Caco-2 (cell line): ENCODE data around the gene ZNF766. TPM values are rescaled to one million over a fixed set of nuclear protein-coding genes. Genes with fewer than 3 reads are reported as not detected.

Experiments
- BruUV-seq: library from RNA; stranded (reverse); fragments of 400-500 nt; replicated peaks from 2 replicates; lab custom pipeline; 2021; lab: Mats Ljungman, UMichigan
- CTCF ChIA-PET: fragments of 300-600 bp; sonication (Branson Sonifier 250); formaldehyde crosslinking; loops from one replicate; lab custom pipeline; 2022; ENCODE audit warnings: antibody characterized with exemption; lab: Charles Lee
- POLR2A ChIA-PET: fragments of 300-600 bp; sonication (Branson Sonifier 250); formaldehyde crosslinking; loops from one replicate; lab custom pipeline; 2022; ENCODE audit warnings: antibody characterized with exemption; lab: Charles Lee
- DNase-seq, 2 experiments: peaks; one replicate each; pipeline versions ENCODE4 v3.0.0 to v3.0.0-alpha.2; 2020 to 2022
- H3K27me3 ChIP-seq: replicated peaks from 2 replicates; pipeline ENCODE4 v1.6.0; 2011; ENCODE audit warnings: low read length; ENCODE audit not compliant: control insufficient read depth, insufficient read depth
- H3K36me3 ChIP-seq: 2 replicates; pipeline ENCODE4 v1.5.1; 2011; ENCODE audit warnings: low read length; ENCODE audit not compliant: control insufficient read depth, insufficient read depth
- H3K4me1 ChIP-seq: fragments of 250-450 bp; sonication (Bioruptor Pico); 2 replicates; pipeline ENCODE4 v1.5.1; 2020; ENCODE audit warnings: mild to moderate bottlenecking
- H3K4me3 ChIP-seq: 2 replicates; pipeline ENCODE4 v1.5.1; 2011; ENCODE audit warnings: low read depth, mild to moderate bottlenecking, control low read depth, low read length
- H3K9me3 ChIP-seq: fragments of 250-450 bp; sonication (Bioruptor Pico); 2 replicates; pipeline ENCODE4 v1.5.1; 2020; ENCODE audit warnings: mild to moderate bottlenecking, moderate library complexity
- H3K27ac Mint-ChIP-seq: one replicate; pipeline ENCODE4 v1.8.0; 2022; ENCODE audit warnings: mixed read lengths; ENCODE audit not compliant: unreplicated experiment
- H3K27me3 Mint-ChIP-seq: one replicate; pipeline ENCODE4 v1.8.0; 2022; ENCODE audit warnings: mixed read lengths; ENCODE audit not compliant: insufficient read depth, unreplicated experiment
- H3K36me3 Mint-ChIP-seq: one replicate; pipeline ENCODE4 v1.8.0; 2022; ENCODE audit warnings: mild to moderate bottlenecking, mixed read lengths; ENCODE audit not compliant: insufficient read depth, unreplicated experiment
- H3K4me1 Mint-ChIP-seq: one replicate; pipeline ENCODE4 v1.8.0; 2022; ENCODE audit warnings: low read depth, mixed read lengths; ENCODE audit not compliant: unreplicated experiment
- H3K4me3 Mint-ChIP-seq: one replicate; pipeline ENCODE4 v1.8.0; 2022; ENCODE audit warnings: mild to moderate bottlenecking, moderate library complexity, mixed read lengths; ENCODE audit not compliant: unreplicated experiment
- H3K9me3 Mint-ChIP-seq: one replicate; pipeline ENCODE4 v1.8.0; 2022; ENCODE audit warnings: mixed read lengths; ENCODE audit not compliant: unreplicated experiment
- CTCF ChIP-seq, 2 experiments: fragments of 200-600 bp in 1 of 2; IDR thresholded peaks; 1 replicate in 1 of 2; 2 replicates in 1 of 2; pipeline versions ENCODE4 v1.5.1 to v1.8.0; 2011 to 2022; ENCODE audit warnings: antibody characterized with exemption in 1 of 2, control low read depth in 1 of 2, inconsistent platforms in 1 of 2, low read depth in 1 of 2, low read length in 1 of 2, mild to moderate bottlenecking in 1 of 2, moderate library complexity in 1 of 2; ENCODE audit not compliant: insufficient read depth in 1 of 2, severe bottlenecking in 1 of 2, unreplicated experiment in 1 of 2
- intact Hi-C: fragments of 100-400 bp; cut with micrococcal nuclease; formaldehyde crosslinking; loops from one replicate; pipeline ENCODE4 v1.10.0; 2022; ENCODE audit not compliant: unreplicated experiment
- total RNA-seq: library from RNA; stranded (reverse); gene quantifications from 2 replicates; pipeline ENCODE4 v1.2.3, GENCODE V29; 2022

Gene ZNF766
- total RNA-seq, 1 experiment from 2014 or later = 12.1 TPM

GRCh38 chr19:52221831-52222375 is 47.5 kb upstream of the ZNF766 start:
- Histone ChIP-seq H3K36me3 (peaks cover 14% of the 10 kb centered on the region), H3K4me1 (no peaks in the 10 kb centered on the region), H3K4me3 (no peak overlapping the region), H3K27me3 (no peaks in the 10 kb centered on the region), H3K9me3 (no peaks in the 10 kb centered on the region)
- Mint-ChIP-seq H3K9me3 (no peaks in the 10 kb centered on the region), H3K36me3 (peaks cover 100% of the 10 kb centered on the region), H3K27ac (no peak overlapping the region), H3K4me1 (no peaks in the 10 kb centered on the region), H3K27me3 (no peaks in the 10 kb centered on the region), H3K4me3 (no peak overlapping the region)
- ChIA-PET POLR2A (no interaction called here), CTCF (no interaction called here)
- no peak for DNase-seq
- no peak for TF ChIP-seq CTCF (IDR thresholded peaks at IDR 0.05; ENCODE audit: insufficient read depth in 1 of 2, low read depth in 1 of 2, low read length in 1 of 2, severe bottlenecking in 1 of 2, unreplicated experiment in 1 of 2)
- intact Hi-C loops = no loop called here
- BruUV-seq = no TSS peak

- no peak for TF ChIP-seq CTCF (IDR thresholded peaks at IDR 0.05; ENCODE audit: insufficient read depth in 1 of 2, low read depth in 1 of 2, low read length in 1 of 2, severe bottlenecking in 1 of 2, unreplicated experiment in 1 of 2)
- peaks cover 99% of the 10 kb centered on the region for H3K36me3 Mint-ChIP-seq
- Histone ChIP-seq H3K9me3 (no peaks in the 10 kb centered on the region), H3K27me3 (no peaks in the 10 kb centered on the region), H3K4me1 (no peaks in the 10 kb centered on the region), H3K4me3 (no peak overlapping the region), H3K36me3 (peaks cover 13% of the 10 kb centered on the region)
- H3K9me3 Mint-ChIP-seq = no peaks in the 10 kb centered on the region
- H3K27me3 Mint-ChIP-seq = no peaks in the 10 kb centered on the region
- no peak overlapping the region for H3K27ac Mint-ChIP-seq
- no TSS peak for BruUV-seq
- DNase-seq = no peak
- no peak overlapping the region for H3K4me3 Mint-ChIP-seq
- ChIA-PET POLR2A (no interaction called here), CTCF (no interaction called here)
- no peaks in the 10 kb centered on the region for H3K4me1 Mint-ChIP-seq
- intact Hi-C loops = no loop called here
These were observed 45.2 kb upstream of the ZNF766 start for GRCh38 chr19:52224211-52224610.

GRCh38 chr19:52226652-52227051 is 42.7 kb upstream of the ZNF766 start:
- Histone ChIP-seq H3K27me3 (no peaks in the 10 kb centered on the region), H3K4me3 (no peak overlapping the region), H3K36me3 (peaks cover 5% of the 10 kb centered on the region), H3K4me1 (no peaks in the 10 kb centered on the region), H3K9me3 (no peaks in the 10 kb centered on the region)
- CTCF ChIA-PET = no interaction called here
- Mint-ChIP-seq H3K36me3 (peaks cover 81% of the 10 kb centered on the region), H3K27me3 (no peaks in the 10 kb centered on the region), H3K9me3 (peaks cover 2% of the 10 kb centered on the region), H3K4me3 (no peak overlapping the region), H3K27ac (no peak overlapping the region), H3K4me1 (no peaks in the 10 kb centered on the region)
- intact Hi-C loops = no loop called here
- POLR2A ChIA-PET = no interaction called here
- no peak for TF ChIP-seq CTCF (IDR thresholded peaks at IDR 0.05; ENCODE audit: insufficient read depth in 1 of 2, low read depth in 1 of 2, low read length in 1 of 2, severe bottlenecking in 1 of 2, unreplicated experiment in 1 of 2)
- BruUV-seq = no TSS peak
- DNase-seq = no peak
